Body of pancreas (tissue), 4 donors: ENCODE data around the gene PDAP1.

Source experiments
- CTCF ChIP-seq, 7 experiments: fragments of 450-650 bp in 4 of 7; fragments of 200-600 bp in 3 of 7; sonication (generic) in 3 of 7; IDR thresholded peaks; one replicate each; pipeline ENCODE4 v1.5.1; 2016 to 2019; ENCODE audit warnings: antibody characterized with exemption in 7 of 7
- POLR2A ChIP-seq, 3 donors: fragments of 450-650 bp; IDR thresholded peaks; one replicate each; pipeline ENCODE4 v1.6.1; 2016; ENCODE audit warnings: antibody characterized with exemption in 3 of 3, mild to moderate bottlenecking in 2 of 3

DNA sequence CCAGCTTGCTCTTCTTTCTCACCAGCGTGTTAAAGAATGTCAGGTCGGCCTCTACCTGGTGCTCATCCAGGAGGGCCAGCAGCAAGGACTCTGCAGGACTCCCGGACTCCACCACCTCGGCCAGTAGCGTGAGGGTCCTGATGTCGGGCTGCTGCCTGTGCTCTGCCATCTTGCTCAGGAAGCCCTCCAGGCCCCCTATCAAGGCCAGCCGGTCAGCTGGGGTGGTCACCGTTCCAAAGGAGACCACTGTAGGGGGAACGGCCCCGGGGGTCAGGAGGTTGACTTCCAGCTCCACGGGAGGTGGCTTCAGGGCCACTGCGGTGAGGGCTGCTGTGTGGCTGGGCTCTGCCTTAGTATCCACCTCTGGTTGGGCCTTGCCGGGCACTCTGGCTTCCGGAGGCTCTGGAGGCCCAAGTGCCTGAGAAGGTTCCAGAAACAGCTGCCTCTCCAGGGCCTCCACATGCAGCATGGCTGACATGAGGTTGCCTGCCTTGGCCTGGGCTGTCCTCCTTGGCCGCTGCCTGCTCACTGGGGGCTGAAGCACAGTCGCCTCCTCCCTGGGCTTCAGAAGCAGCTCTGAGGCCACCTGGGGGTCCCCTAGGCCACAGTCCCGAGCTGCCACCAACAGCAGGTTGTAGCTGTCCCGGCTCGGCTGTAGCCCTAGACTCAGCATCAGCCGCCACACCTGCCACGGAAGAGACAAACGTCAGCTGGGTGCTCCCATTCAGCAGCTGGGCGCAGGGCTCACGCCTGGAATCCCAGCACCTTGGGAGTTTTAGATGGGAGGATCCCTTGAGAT, 16.7 kb upstream of the PDAP1 start:
- TF ChIP-seq CTCF (IDR thresholded peaks at IDR 0.05) = no peak
- TF ChIP-seq POLR2A (IDR thresholded peaks at IDR 0.05) = no peak
